Ureter (tissue), 1 donor: ENCODE measurements around the gene RNF20. TPM values are rescaled to one million over a fixed set of nuclear protein-coding genes. Genes with fewer than 3 reads are reported as not detected.

Source experiments
- DNase-seq: peaks from one replicate; pipeline ENCODE4 v3.0.0-alpha.2; 2020; ENCODE audit warnings: low spot score
- total RNA-seq: library from RNA; stranded (reverse); gene quantifications from one replicate; pipeline ENCODE4 v1.2.4, GENCODE V29; 2023
- donor health status: DM: yes; HTN: yes; CAD: no.

The RNF20 gene
- total RNA-seq, 1 donor from 2014 or later, result 41.4 TPM

- no peak for DNase-seq
Observed at GRCh38 chr9:101590901-101591300, 57.2 kb downstream of the RNF20 start.

- no peak for DNase-seq
Observed at GRCh38 chr9:101591787-101592446, 58.3 kb downstream of the RNF20 start.

DNA sequence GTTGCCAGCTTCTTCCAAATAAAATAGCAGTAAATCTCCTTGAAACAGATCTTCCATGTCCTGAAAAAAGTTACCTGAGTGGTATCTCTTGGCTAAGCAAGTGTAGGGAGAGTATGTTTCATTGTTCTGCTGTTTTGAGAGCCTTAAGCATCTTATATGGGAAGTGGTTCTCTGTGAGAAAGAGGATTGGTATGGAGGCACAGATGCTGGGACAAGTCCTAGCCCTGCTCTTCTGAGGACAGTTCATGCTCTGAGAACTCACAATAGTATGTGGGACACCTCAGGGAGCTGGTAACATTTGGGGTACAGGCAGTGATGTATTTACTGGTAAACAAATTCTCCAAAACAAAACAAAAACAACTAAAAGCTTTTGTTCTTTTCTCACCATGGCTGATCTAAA lies 59.1 kb downstream of the RNF20 start:
- no peak for DNase-seq

DNA sequence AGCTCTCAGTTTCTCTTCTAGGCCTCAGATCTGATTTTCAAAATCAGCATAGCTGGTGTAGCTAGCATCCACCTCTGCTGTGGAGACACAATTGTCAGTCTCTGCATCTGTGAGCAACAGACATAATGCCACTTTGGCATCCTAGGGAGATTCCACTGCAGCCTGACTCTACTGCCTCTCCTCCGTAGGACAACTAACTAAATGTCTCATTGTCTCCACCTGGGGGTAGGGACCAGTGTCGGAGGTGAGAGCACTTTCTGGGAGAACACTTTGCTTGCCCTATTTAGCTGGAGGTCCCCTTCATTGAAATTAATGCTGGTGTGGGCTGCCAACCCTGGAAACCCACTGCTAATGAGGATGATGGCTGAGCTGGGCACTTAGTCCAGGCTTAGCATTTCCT lies 59.7 kb downstream of the RNF20 start:
- DNase-seq, result no peak

- DNase-seq, result no peak
Observed at GRCh38 chr9:101594796-101595195, 61.1 kb downstream of the RNF20 start, which contains the start of gene PPP3R2. PPP3R2 (minus strand) TSS chr9:101594969; CDS start chr9:101594921, 48 bp downstream.

DNA sequence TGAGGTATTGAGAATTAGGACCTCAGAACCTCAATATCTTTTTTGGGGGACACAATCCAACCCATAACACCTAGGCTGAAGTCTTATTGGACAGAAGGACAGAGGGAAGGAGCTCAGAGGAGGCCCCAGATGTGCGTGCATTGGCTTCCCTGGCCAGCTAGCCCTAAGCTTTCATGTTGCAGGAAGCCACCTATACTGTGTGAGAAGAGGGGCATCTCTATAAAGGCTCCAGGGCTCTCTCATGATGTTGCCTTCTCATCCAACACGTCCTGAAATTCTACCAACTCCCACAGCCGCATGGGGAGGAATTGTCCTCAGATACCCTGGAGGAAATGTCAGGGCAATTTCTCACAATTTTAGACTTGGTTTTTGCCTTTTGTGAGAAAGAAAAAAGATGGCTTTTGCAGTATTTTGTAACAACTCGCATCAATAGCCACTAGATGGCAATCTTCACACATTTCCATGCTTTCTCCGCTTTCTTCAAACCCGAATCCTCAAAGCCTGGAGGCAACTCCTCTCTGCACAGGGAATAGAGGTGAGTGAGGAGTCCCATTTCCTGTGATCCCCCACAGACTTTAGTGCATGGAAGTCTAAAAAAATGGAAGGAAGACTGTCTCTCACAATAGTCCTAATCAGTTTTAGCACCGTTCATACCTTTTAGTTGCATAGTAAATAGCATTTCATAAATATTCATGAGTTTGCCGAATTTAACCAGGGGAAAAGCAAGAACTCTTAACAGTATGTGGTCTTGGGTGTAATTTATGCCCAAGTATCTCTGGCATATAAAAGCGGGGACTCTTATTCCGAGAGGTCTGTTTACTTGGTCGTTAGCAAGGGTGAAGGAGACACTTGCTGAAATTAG lies 68.5 kb downstream of the RNF20 start:
- no peak for DNase-seq

DNA sequence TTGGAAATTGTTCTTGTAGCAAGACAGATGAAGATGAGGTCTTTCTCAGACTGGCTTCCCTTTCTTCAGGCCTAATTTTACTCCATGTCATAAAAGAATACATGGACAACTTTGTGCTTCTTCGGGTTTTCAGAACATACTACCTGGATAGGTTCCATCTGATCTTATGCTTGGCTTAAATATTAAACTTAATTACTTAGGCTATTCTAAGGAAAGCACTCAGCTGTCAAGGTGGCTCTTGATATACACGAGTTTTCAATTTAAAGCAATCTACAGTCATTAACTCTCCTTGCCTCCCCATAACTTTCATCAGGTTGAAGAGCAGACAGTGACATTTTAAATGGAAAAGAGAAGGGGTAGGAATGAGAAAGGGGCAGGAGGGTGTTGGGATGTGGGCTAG lies 70.6 kb downstream of the RNF20 start:
- DNase-seq, result no peak

DNA sequence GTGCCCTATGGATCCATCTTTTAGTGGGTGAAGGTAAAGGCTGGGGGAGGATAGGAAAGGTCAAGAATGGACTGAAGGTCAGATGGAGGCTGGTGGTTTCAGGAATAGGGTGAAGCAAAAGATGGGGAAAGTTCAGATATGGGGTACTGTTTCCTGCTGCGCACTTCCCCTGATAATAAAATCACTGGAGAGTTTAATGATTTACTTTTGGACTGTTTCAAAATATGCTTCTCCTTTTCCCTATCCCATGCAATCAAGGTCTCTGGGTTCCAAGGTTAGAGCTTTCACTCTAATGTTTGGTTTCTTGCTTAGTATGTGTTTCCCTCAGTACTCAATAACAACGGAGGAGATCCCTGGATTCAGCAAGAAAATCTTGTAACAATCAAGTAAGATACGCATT lies 71.9 kb downstream of the RNF20 start:
- no peak for DNase-seq

Other genes with a start within 250 kb of the RNF20 start
- gene BAAT, start 148.8 kb upstream of the RNF20 start, total RNA-seq, result not detected
- 11.9 TPM for gene MRPL50, start 135.2 kb upstream of the RNF20 start, total RNA-seq
- 21.5 TPM for gene ZNF189, start 135.0 kb upstream of the RNF20 start, total RNA-seq
- gene ALDOB, start 98.1 kb upstream of the RNF20 start, total RNA-seq, result 0.70 TPM
- not detected for gene PPP3R2, start 61.1 kb downstream of the RNF20 start, total RNA-seq
- 0.05 TPM for gene GRIN3A, start 204.8 kb downstream of the RNF20 start, total RNA-seq